Ovary (tissue), 9 donors: ENCODE data around the gene RAB28. TPM values are rescaled to one million over a fixed set of nuclear protein-coding genes. Genes with fewer than 3 reads are reported as not detected.

Experiments
- DNase-seq, 5 donors: peaks; one replicate each; pipeline ENCODE4 v3.0.0-alpha.2; 2019 to 2020
- H3K27ac ChIP-seq, 2 donors: fragments of 200-600 bp; one replicate each; pipeline versions ENCODE4 v1.5.1 to v1.8.0; 2019 to 2022
- H3K27me3 ChIP-seq: fragments of 200-600 bp; one replicate; pipeline ENCODE4 v1.8.0; 2022
- H3K36me3 ChIP-seq: fragments of 200-600 bp; sonication (generic); one replicate; pipeline ENCODE4 v1.5.1; 2019
- H3K4me1 ChIP-seq: one replicate; pipeline ENCODE4 v1.8.1; 2013; ENCODE audit warnings: mild to moderate bottlenecking, moderate library complexity; ENCODE audit not compliant: insufficient read depth
- H3K4me3 ChIP-seq: fragments of 200-600 bp; sonication (generic); one replicate; pipeline ENCODE4 v1.5.1; 2017
- H3K9me3 ChIP-seq, 2 donors: fragments of 200-600 bp in 1 of 2; sonication (generic) in 1 of 2; one replicate each; pipeline versions ENCODE4 v1.5.1 to v1.8.1; 2013 to 2019; ENCODE audit warnings: mild to moderate bottlenecking in 1 of 2, moderate library complexity in 1 of 2
- CTCF ChIP-seq, 3 donors: fragments of 450-650 bp in 2 of 3; fragments of 200-600 bp in 1 of 3; IDR thresholded peaks; one replicate each; pipeline versions ENCODE4 v1.5.1 to v1.8.0; 2016 to 2022; ENCODE audit warnings: antibody characterized with exemption in 3 of 3, mild to moderate bottlenecking in 1 of 3
- EP300 ChIP-seq: sonication (generic); formaldehyde crosslinking; IDR thresholded peaks from one replicate; pipeline ENCODE4 v1.6.1; 2017; ENCODE audit warnings: antibody characterized with exemption
- POLR2A ChIP-seq: fragments of 450-650 bp; IDR thresholded peaks from one replicate; pipeline ENCODE4 v1.6.1; 2017; ENCODE audit warnings: antibody characterized with exemption, mild to moderate bottlenecking, moderate library complexity
- WGBS, 3 donors: extraction: QIAGEN DNeasy Blood & Tissue Kit in 1 of 3; methylation state at CpG; one replicate each; pipeline versions ENCODE4 v1.1.5 to v1.1.7; 2013 to 2017; 5-methylcytosine and 5-hydroxymethylcytosine counted together
- intact Hi-C, 4 donors: fragments of 100-400 bp; cut with DNase I; formaldehyde crosslinking; loops; one replicate each; pipeline versions ENCODE4 v1.11.0 to v1.15.1; 2022 to 2023
- polyA plus RNA-seq, 2 donors: library from polyadenylated mRNA; stranded (reverse); fragments of 200-250 nt in 1 of 2; fragments of 350-450 nt in 1 of 2; fragmentation: Illumina TruSeq in 1 of 2; extraction: RNeasy Lipid Tissue Mini Kit (QIAGEN cat#74804) in 1 of 2; gene quantifications; one replicate each; pipeline ENCODE4 v1.2.3, GENCODE V29; 2013 to 2014
- total RNA-seq, 7 donors: library from RNA; depleted of rRNA in 2 of 7; stranded (reverse); fragments of >200 nt in 2 of 7; fragmentation: NEBNext Ultra II Directional in 3 of 7; extraction: Animal tissue kit (Norgen Biotek cat#: 25700) in 3 of 7; gene quantifications; one replicate each; pipeline versions ENCODE4 v1.1.0 to v1.2.4, GENCODE V29; 2016 to 2023
- donor health status: DM: no; HTN: no; CAD: no; lungs with moderate emphysema.
- donor health status: DM: no; HTN: no; CAD: no.
- donor health status: Bipolar disorder and iron deficiency.
- donor health status: DM: yes; HTN: yes; CAD: no.
- donor health status: DM: no; HTN: no; CAD: no.
- donor health status: DM: yes; HTN: yes; CAD: no.

The RAB28 gene
- total and polyA plus RNA-seq, 9 donors: 17.4 to 24.2 (median 20.0) TPM

DNA sequence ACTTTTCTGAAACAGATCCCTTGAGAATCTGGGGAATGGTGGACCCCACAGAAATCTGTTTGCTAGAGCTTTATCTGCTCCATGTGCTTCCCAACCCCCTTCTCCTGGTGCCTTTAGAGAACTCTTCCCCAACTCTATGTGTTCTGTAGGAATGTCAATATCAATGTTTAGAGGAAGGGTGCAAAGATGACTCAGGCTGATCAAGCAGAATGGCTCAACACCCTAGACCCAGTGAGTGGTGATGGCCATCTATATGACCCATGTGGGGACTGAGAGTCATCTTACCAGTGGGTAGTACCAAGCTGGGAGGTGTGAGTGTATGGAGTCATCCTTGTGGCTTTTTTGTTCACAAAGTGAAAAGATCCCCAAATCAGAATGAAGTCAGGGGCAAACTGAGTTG, 143.5 kb downstream of the RAB28 start:
- Histone ChIP-seq H3K4me3 (no peak overlapping the region), H3K27me3 (no peaks in the 10 kb centered on the region), H3K4me1 (no peaks in the 10 kb centered on the region), H3K27ac (no peak overlapping the region), H3K9me3 (peaks cover 0 to 3% of the 10 kb centered on the region in 2 donors), H3K36me3 (no peaks in the 10 kb centered on the region)
- intact Hi-C loops: no loop called here
- TF ChIP-seq EP300: no peak
- TF ChIP-seq CTCF (IDR thresholded peaks at IDR 0.05): no peak
- no peak for DNase-seq

DNA sequence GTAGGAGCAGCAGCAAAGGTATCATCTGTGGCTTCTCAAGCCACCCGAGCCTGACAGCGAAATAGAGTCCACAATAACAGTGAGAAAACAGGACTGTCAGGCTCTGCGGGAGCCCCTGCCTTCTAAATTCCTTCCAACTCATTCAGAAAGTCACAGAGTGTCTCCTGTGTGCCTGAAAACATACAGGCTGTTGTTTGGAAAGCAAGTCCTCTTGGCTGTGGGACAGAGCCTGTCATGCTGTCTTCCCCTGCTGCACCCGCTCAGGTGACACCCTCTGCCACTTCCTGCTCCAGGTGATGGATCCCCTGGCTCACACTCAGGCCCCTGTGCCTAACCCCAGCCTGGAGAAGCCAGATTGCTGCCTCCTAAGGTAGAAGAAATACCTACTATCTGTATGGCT, 152.3 kb downstream of the RAB28 start:
- intact Hi-C loops: no loop called here
- Histone ChIP-seq H3K9me3 (peaks cover 0 to 3% of the 10 kb centered on the region in 2 donors), H3K4me1 (no peaks in the 10 kb centered on the region), H3K27ac (no peak overlapping the region), H3K4me3 (no peak overlapping the region), H3K36me3 (no peaks in the 10 kb centered on the region), H3K27me3 (no peaks in the 10 kb centered on the region)
- no peak for DNase-seq
- no peak for TF ChIP-seq EP300
- TF ChIP-seq POLR2A: no peak
- no peak for TF ChIP-seq CTCF (IDR thresholded peaks at IDR 0.05)
- WGBS, 3 donors: 85 to 89% (median 85%) methylated on average over 4 of the region's 4 CpGs

DNA sequence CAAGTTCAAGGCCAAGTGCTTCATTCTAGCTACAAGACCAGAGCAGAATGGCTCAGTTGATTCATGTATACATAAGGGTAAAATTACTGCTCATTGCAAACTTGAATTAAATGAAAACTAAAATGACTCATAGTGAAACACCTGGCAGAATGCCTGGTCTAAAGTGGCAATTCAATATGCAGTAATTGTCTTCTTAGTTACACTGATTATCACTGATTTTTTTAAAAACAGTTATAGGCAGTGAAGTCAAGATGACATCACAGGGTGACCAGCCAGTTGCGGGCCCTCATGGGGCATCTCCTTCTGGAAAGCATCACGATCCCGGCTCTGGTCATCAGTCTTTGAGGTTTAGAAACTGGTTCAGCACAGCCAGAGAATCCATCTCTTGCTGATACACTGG, 154.2 kb downstream of the RAB28 start:
- TF ChIP-seq EP300: no peak
- no peak for TF ChIP-seq POLR2A
- no peak for TF ChIP-seq CTCF (IDR thresholded peaks at IDR 0.05)
- 94 to 97% (median 97%) methylated on average over 3 of the region's 3 CpGs for WGBS, 3 donors
- no peak overlapping the region for H3K27ac ChIP-seq

DNA sequence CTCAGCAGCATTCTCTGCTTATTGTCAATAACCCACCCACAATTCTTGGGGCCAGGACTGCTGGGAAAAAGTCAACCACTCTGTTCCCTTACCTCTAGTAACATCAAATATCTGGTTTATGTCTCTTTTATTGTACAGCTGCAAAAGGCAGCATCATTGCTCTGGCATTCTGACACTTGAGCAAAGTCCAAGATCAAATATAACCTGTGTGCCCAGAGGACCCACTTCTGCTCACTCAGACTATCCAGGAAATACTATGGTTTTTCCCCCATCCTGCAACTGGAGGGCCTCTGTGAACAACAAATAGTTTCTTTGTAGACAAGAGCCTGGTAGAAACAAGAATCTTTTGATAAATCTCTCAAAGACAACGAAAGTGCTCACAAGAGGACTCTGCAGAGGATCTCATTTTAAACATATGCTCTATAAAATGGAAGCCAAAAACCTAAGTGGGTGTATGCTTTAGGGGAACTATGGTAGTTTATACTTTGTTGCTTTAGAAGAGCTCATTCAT, 154.7 kb downstream of the RAB28 start:
- Histone ChIP-seq H3K36me3 (no peaks in the 10 kb centered on the region), H3K9me3 (no peaks in the 10 kb centered on the region), H3K4me3 (no peak overlapping the region), H3K27me3 (no peaks in the 10 kb centered on the region), H3K4me1 (no peaks in the 10 kb centered on the region), H3K27ac (no peak overlapping the region)
- 68 to 82% (median 80%) methylated on average over 1 of the region's 1 CpG for WGBS, 3 donors
- TF ChIP-seq CTCF (IDR thresholded peaks at IDR 0.05) (no peak), EP300 (no peak), POLR2A (no peak)
- no peak for DNase-seq
- intact Hi-C loops: no loop called here

More for the DNA sequence above, 154.2 kb downstream of the RAB28 start:
- intact Hi-C loops: no loop called here
- no peaks in the 10 kb centered on the region for H3K36me3 ChIP-seq
- H3K9me3 ChIP-seq: no peaks in the 10 kb centered on the region
- no peaks in the 10 kb centered on the region for H3K27me3 ChIP-seq
- no peak overlapping the region for H3K4me3 ChIP-seq
- no peak for DNase-seq
- H3K4me1 ChIP-seq: no peaks in the 10 kb centered on the region

- TF ChIP-seq POLR2A (no peak), EP300 (no peak), CTCF (IDR thresholded peaks at IDR 0.05) (no peak)
- H3K9me3 ChIP-seq: no peaks in the 10 kb centered on the region
- no peak for DNase-seq
- no peaks in the 10 kb centered on the region for H3K27me3 ChIP-seq
- H3K4me1 ChIP-seq: no peaks in the 10 kb centered on the region
- no peak overlapping the region for H3K27ac ChIP-seq
- no peaks in the 10 kb centered on the region for H3K36me3 ChIP-seq
- no peak overlapping the region for H3K4me3 ChIP-seq
- intact Hi-C loops: no loop called here
- whole genome bisulfite sequencing, 3 donors: 88 to 95% (median 92%) methylated on average over 2 of the region's 2 CpGs
Measured at GRCh38 chr4:13328591-13328990, 155.5 kb downstream of the RAB28 start.
